Loucy (cell line): Measurements from ENCODE around the gene SSBP3.

Experiments
- H2AFZ ChIP-seq: fragments of 200-600 bp; sonication (generic); 2 replicates; pipeline ENCODE4 v1.6.0; 2016; ENCODE audit warnings: antibody characterized with exemption, mild to moderate bottlenecking, low read length, moderate library complexity
- H3F3A ChIP-seq: fragments of 200-600 bp; 2 replicates; pipeline ENCODE4 v1.6.0; 2016; ENCODE audit warnings: antibody characterized with exemption, low read depth, mild to moderate bottlenecking
- H3K27me3 ChIP-seq: fragments of 200-600 bp; sonication (generic); 2 replicates; pipeline ENCODE4 v1.6.1; 2014; ENCODE audit warnings: low read length, mild to moderate bottlenecking; ENCODE audit not compliant: insufficient read depth, poor library complexity, severe bottlenecking
- H3K36me3 ChIP-seq: fragments of 200-600 bp; sonication (generic); 2 replicates; pipeline ENCODE4 v1.6.1; 2016; ENCODE audit warnings: low read length; ENCODE audit not compliant: insufficient read depth
- H3K4me1 ChIP-seq: fragments of 200-600 bp; sonication (generic); 2 replicates; pipeline ENCODE4 v1.5.1; 2014; ENCODE audit warnings: low read length, mild to moderate bottlenecking; ENCODE audit not compliant: insufficient read depth, poor library complexity, severe bottlenecking
- H3K4me2 ChIP-seq: fragments of 200-600 bp; sonication (generic); 2 replicates; pipeline ENCODE4 v1.6.0; 2014; ENCODE audit warnings: antibody characterized with exemption, low read length, low read depth, mild to moderate bottlenecking; ENCODE audit not compliant: poor library complexity, severe bottlenecking
- H3K4me3 ChIP-seq: fragments of 200-600 bp; sonication (generic); 2 replicates; pipeline ENCODE4 v1.5.1; 2014; ENCODE audit warnings: low read length, mild to moderate bottlenecking, mixed read lengths; ENCODE audit not compliant: poor library complexity, severe bottlenecking
- H3K79me2 ChIP-seq: fragments of 200-600 bp; sonication (generic); 2 replicates; pipeline ENCODE4 v1.6.1; 2014; ENCODE audit warnings: low read length; ENCODE audit not compliant: insufficient read depth
- H3K9ac ChIP-seq: fragments of 200-600 bp; sonication (generic); 2 replicates; pipeline ENCODE4 v1.6.0; 2014; ENCODE audit warnings: mild to moderate bottlenecking, low read depth, low read length, moderate library complexity; ENCODE audit not compliant: poor library complexity, severe bottlenecking
- H3K9me2 ChIP-seq: fragments of 200-600 bp; sonication (generic); replicated peaks from 2 replicates; pipeline ENCODE4 v1.6.1; 2016; ENCODE audit warnings: low read depth, low read length, mixed read lengths
- H3K9me3 ChIP-seq: fragments of 200-600 bp; sonication (generic); 2 replicates; pipeline ENCODE4 v1.6.1; 2014; ENCODE audit warnings: mild to moderate bottlenecking, antibody characterized with exemption, low read length, low read depth; ENCODE audit not compliant: insufficient read depth
- H4K20me1 ChIP-seq: fragments of 200-600 bp; sonication (generic); 2 replicates; pipeline ENCODE4 v1.6.0; 2014; ENCODE audit warnings: antibody characterized with exemption, low read length, mild to moderate bottlenecking; ENCODE audit not compliant: insufficient read depth, poor library complexity, severe bottlenecking
- CTCF ChIP-seq: fragments of 200-600 bp; sonication (generic); conservative IDR thresholded peaks from 2 replicates; pipeline ENCODE4 v1.5.1; 2014; ENCODE audit warnings: mild to moderate bottlenecking, antibody characterized with exemption, low read length
- EZH2phosphoT487 ChIP-seq: fragments of 200-600 bp; IDR thresholded peaks from 2 replicates; pipeline ENCODE4 v1.6.1; 2018; ENCODE audit warnings: antibody characterized with exemption, mild to moderate bottlenecking, moderate library complexity, borderline replicate concordance

Gene SSBP3

GRCh38 chr1:54257876-54258275 is 148.3 kb downstream of the SSBP3 start:
- Histone ChIP-seq H3K79me2 (no peaks in the 10 kb centered on the region; the same call in 1 of the 2 replicates), H3K4me3 (no peak overlapping the region), H3K9me2 (no peaks in the 10 kb centered on the region), H4K20me1 (no peaks in the 10 kb centered on the region), H3K36me3 (peaks cover 48% of the 10 kb centered on the region; the same call in 1 of the 2 replicates), H3K9ac (no peak overlapping the region), H3K4me1 (no peaks in the 10 kb centered on the region), H2AFZ (no peak overlapping the region), H3K4me2 (no peak overlapping the region), H3F3A (no peaks in the 10 kb centered on the region), H3K9me3 (no peaks in the 10 kb centered on the region), H3K27me3 (no peaks in the 10 kb centered on the region)
- TF ChIP-seq EZH2phosphoT487 (no peak), CTCF (no peak)

- Histone ChIP-seq H3K9me3 (no peaks in the 10 kb centered on the region), H3K4me1 (no peaks in the 10 kb centered on the region), H3K4me3 (no peak overlapping the region), H3F3A (no peaks in the 10 kb centered on the region), H3K36me3 (peaks cover 46% of the 10 kb centered on the region; the same call in 1 of the 2 replicates), H2AFZ (no peak overlapping the region), H3K79me2 (no peaks in the 10 kb centered on the region; the same call in 1 of the 2 replicates), H3K9me2 (no peaks in the 10 kb centered on the region), H3K4me2 (no peak overlapping the region), H4K20me1 (no peaks in the 10 kb centered on the region), H3K27me3 (no peaks in the 10 kb centered on the region), H3K9ac (no peak overlapping the region)
- TF ChIP-seq CTCF: no peak
- no peak for TF ChIP-seq EZH2phosphoT487
These were observed 148.9 kb downstream of the SSBP3 start for GRCh38 chr1:54257346-54257620.

- Histone ChIP-seq H3K4me2 (no peak overlapping the region), H4K20me1 (no peaks in the 10 kb centered on the region), H3K27me3 (no peaks in the 10 kb centered on the region), H3K79me2 (no peaks in the 10 kb centered on the region; the same call in 1 of the 2 replicates), H3K9me3 (no peaks in the 10 kb centered on the region), H3K9me2 (no peaks in the 10 kb centered on the region), H2AFZ (no peak overlapping the region), H3K36me3 (peaks cover 43% of the 10 kb centered on the region; the same call in 1 of the 2 replicates), H3K4me1 (no peaks in the 10 kb centered on the region), H3K4me3 (no peak overlapping the region), H3F3A (no peaks in the 10 kb centered on the region), H3K9ac (no peak overlapping the region)
- no peak for TF ChIP-seq EZH2phosphoT487
- TF ChIP-seq CTCF: no peak
These were observed 149.5 kb downstream of the SSBP3 start for GRCh38 chr1:54256522-54257345.
